Astrocyte (in vitro differentiated cells and primary cell): ENCODE results near the gene ONECUT2. TPM values are rescaled to one million over a fixed set of nuclear protein-coding genes. Genes with fewer than 3 reads are reported as not detected.
A peak's percentile ranks its signal among the peaks of the same experiment; 100 is the strongest.

ENCODE experiments used
- DNase-seq: peaks from one replicate; pipeline ENCODE4 v3.0.0-alpha.2; 2010; ENCODE audit warnings: low read depth
- FAIRE-seq: peaks from 2 replicates; lab custom pipeline; 2011; peaks lifted over from hg19 to GRCh38; lab: Jason Lieb, UNC
- H2AFZ ChIP-seq: 2 replicates; pipeline ENCODE4 v1.6.0; 2012; ENCODE audit warnings: low read depth, low read length, inconsistent platforms
- H3K27ac ChIP-seq: 2 replicates; pipeline ENCODE4 v1.5.1; 2011; ENCODE audit warnings: low read depth, low read length, inconsistent platforms
- H3K27me3 ChIP-seq: 2 replicates; pipeline ENCODE4 v1.6.0; 2011; ENCODE audit warnings: low read length, inconsistent platforms; ENCODE audit not compliant: insufficient read depth
- H3K36me3 ChIP-seq: 2 replicates; pipeline ENCODE4 v1.5.1; 2011; ENCODE audit warnings: low read length, inconsistent platforms; ENCODE audit not compliant: insufficient read depth
- H3K4me1 ChIP-seq: 2 replicates; pipeline ENCODE4 v1.5.1; 2011; ENCODE audit warnings: low read length, inconsistent platforms; ENCODE audit not compliant: insufficient read depth
- H3K4me2 ChIP-seq: 2 replicates; pipeline ENCODE4 v1.6.0; 2012; ENCODE audit warnings: low read length, inconsistent platforms
- H3K4me3 ChIP-seq: 2 replicates; pipeline ENCODE4 v1.5.1; 2011; ENCODE audit warnings: low read depth, mild to moderate bottlenecking, low read length, inconsistent platforms; ENCODE audit not compliant: insufficient read depth
- H3K79me2 ChIP-seq: 2 replicates; pipeline ENCODE4 v1.6.0; 2012; ENCODE audit warnings: mild to moderate bottlenecking, low read length, inconsistent platforms; ENCODE audit not compliant: insufficient read depth
- H3K9ac ChIP-seq: 2 replicates; pipeline ENCODE4 v1.6.0; 2012; ENCODE audit warnings: mild to moderate bottlenecking, low read length, inconsistent platforms
- H3K9me3 ChIP-seq: 2 replicates; pipeline ENCODE4 v1.5.1; 2012; ENCODE audit warnings: low read depth, mild to moderate bottlenecking, low read length, inconsistent platforms; ENCODE audit not compliant: insufficient read depth
- H4K20me1 ChIP-seq: 2 replicates; pipeline ENCODE4 v1.6.0; 2012; ENCODE audit warnings: low read length, inconsistent platforms; ENCODE audit not compliant: insufficient read depth
- H3K27ac Mint-ChIP-seq: one replicate; pipeline ENCODE4 v1.8.0; 2021; ENCODE audit warnings: mild to moderate bottlenecking, mixed read lengths; ENCODE audit not compliant: unreplicated experiment
- H3K27me3 Mint-ChIP-seq: one replicate; pipeline ENCODE4 v1.8.0; 2021; ENCODE audit warnings: low read depth, mixed read lengths; ENCODE audit not compliant: unreplicated experiment
- H3K36me3 Mint-ChIP-seq: one replicate; pipeline ENCODE4 v1.8.0; 2021; ENCODE audit warnings: low read depth, mixed read lengths; ENCODE audit not compliant: unreplicated experiment
- H3K4me1 Mint-ChIP-seq: one replicate; pipeline ENCODE4 v1.8.0; 2021; ENCODE audit warnings: low read depth, mixed read lengths; ENCODE audit not compliant: unreplicated experiment
- H3K4me3 Mint-ChIP-seq: one replicate; pipeline ENCODE4 v1.8.0; 2021; ENCODE audit warnings: mild to moderate bottlenecking, moderate library complexity, mixed read lengths; ENCODE audit not compliant: unreplicated experiment
- H3K9me3 Mint-ChIP-seq: one replicate; pipeline ENCODE4 v1.8.0; 2021; ENCODE audit warnings: mild to moderate bottlenecking, mixed read lengths; ENCODE audit not compliant: unreplicated experiment
- CTCF ChIP-seq: IDR thresholded peaks from 2 replicates; pipeline ENCODE4 v1.5.1; 2011; ENCODE audit warnings: low read depth, mild to moderate bottlenecking, inconsistent platforms, low read length, moderate library complexity; ENCODE audit not compliant: insufficient read depth
- EZH2 ChIP-seq: IDR thresholded peaks from 2 replicates; pipeline ENCODE4 v1.6.1; 2012; ENCODE audit warnings: mild to moderate bottlenecking, low read length, inconsistent platforms; ENCODE audit not compliant: insufficient read depth
- total RNA-seq: library from RNA; stranded (reverse); gene quantifications from 2 replicates; pipeline ENCODE4 v1.2.1, GENCODE V29; 2021

ONECUT2 gene
- total RNA-seq, 1 donor from 2014 or later = 6.2 TPM

- Histone ChIP-seq H3K27ac (no peak overlapping the region), H3K9me3 (peaks cover 4% of the 10 kb centered on the region), H3K4me3 (no peak overlapping the region), H2AFZ (no peak overlapping the region), H3K9ac (no peak overlapping the region), H3K27me3 (peaks cover 91% of the 10 kb centered on the region), H3K4me2 (peak overlapping the region; percentile 50), H3K79me2 (no peaks in the 10 kb centered on the region), H3K4me1 (peaks cover 16% of the 10 kb centered on the region), H4K20me1 (peaks cover 7% of the 10 kb centered on the region), H3K36me3 (no peaks in the 10 kb centered on the region)
- H3K27ac Mint-ChIP-seq = no peak overlapping the region
- FAIRE-seq (no peak), DNase-seq (no peak)
- TF ChIP-seq EZH2 (no peak), CTCF (no peak)
- H3K9me3 Mint-ChIP-seq = peaks cover 7% of the 10 kb centered on the region
- H3K27me3 Mint-ChIP-seq = peaks cover 73% of the 10 kb centered on the region
- H3K36me3 Mint-ChIP-seq = peaks cover 3% of the 10 kb centered on the region
- H3K4me3 Mint-ChIP-seq = peak overlapping the region; percentile 87
- H3K4me1 Mint-ChIP-seq = peaks cover 12% of the 10 kb centered on the region
These were observed 644 bp downstream of the ONECUT2 start for GRCh38 chr18:57435846-57436190.

- FAIRE-seq = no peak
- peaks cover 72% of the 10 kb centered on the region for H3K27me3 Mint-ChIP-seq
These were observed 1.2 kb downstream of the ONECUT2 start for GRCh38 chr18:57436191-57436964.

More at GRCh38 chr18:57436191-57436964, 1.2 kb downstream of the ONECUT2 start:
- H3K36me3 Mint-ChIP-seq = peaks cover 3% of the 10 kb centered on the region
- peaks cover 7% of the 10 kb centered on the region for H3K9me3 Mint-ChIP-seq
- peaks cover 17% of the 10 kb centered on the region for H3K4me1 ChIP-seq
- no peaks in the 10 kb centered on the region for H3K36me3 ChIP-seq
- peak overlapping the region; percentile 90 for H3K27ac Mint-ChIP-seq
- peak overlapping the region; percentile 50 for H3K4me2 ChIP-seq
- peaks cover 7% of the 10 kb centered on the region for H4K20me1 ChIP-seq
- peak overlapping the region; percentile 87 for H3K4me3 Mint-ChIP-seq
- TF ChIP-seq EZH2 = peak; percentile 82
- no peak for TF ChIP-seq CTCF
- H3K9ac ChIP-seq = no peak overlapping the region
- no peaks in the 10 kb centered on the region for H3K79me2 ChIP-seq
- peaks cover 4% of the 10 kb centered on the region for H3K9me3 ChIP-seq
- H3K27me3 ChIP-seq = peaks cover 90% of the 10 kb centered on the region
- no peak overlapping the region for H2AFZ ChIP-seq
- peaks cover 12% of the 10 kb centered on the region for H3K4me1 Mint-ChIP-seq
- no peak for DNase-seq
- H3K27ac ChIP-seq = no peak overlapping the region
- no peak overlapping the region for H3K4me3 ChIP-seq
